ENCODE measurements around the gene HMG20A.
A peak's percentile ranks its signal among the peaks of the same experiment; 100 is the strongest.

HMG20A gene

GRCh38 chr15:77396692-77397091, 24.0 kb upstream of the HMG20A start:
- no peak for ATAC-seq
- TF ChIP-seq ZFP3 (CRISPR knock-in tag; IDR thresholded peaks at IDR 0.05) = no peak
- no peak for TF ChIP-seq PPARA (CRISPR knock-in tag; IDR thresholded peaks at IDR 0.05; ENCODE audit: borderline replicate concordance)
- TF ChIP-seq TCF4 (CRISPR knock-in tag; IDR thresholded peaks at IDR 0.05; ENCODE audit: borderline replicate concordance) = no peak
- TF ChIP-seq TOX (CRISPR knock-in tag; IDR thresholded peaks at IDR 0.05; ENCODE audit: borderline replicate concordance) = no peak
- no peak for TF ChIP-seq CREB5 (CRISPR knock-in tag; IDR thresholded peaks at IDR 0.05; ENCODE audit: low read depth)
- TF ChIP-seq ISL1 (CRISPR knock-in tag; IDR thresholded peaks at IDR 0.05) = no peak
- TF ChIP-seq PATZ1 (CRISPR knock-in tag; IDR thresholded peaks at IDR 0.05; ENCODE audit: borderline replicate concordance) = no peak
- TF ChIP-seq SNAI2 (CRISPR knock-in tag; IDR thresholded peaks at IDR 0.05) = no peak
- TF ChIP-seq RARB (CRISPR knock-in tag; IDR thresholded peaks at IDR 0.05) = no peak
- TF ChIP-seq POU6F1 (CRISPR knock-in tag; IDR thresholded peaks at IDR 0.05; ENCODE audit: borderline replicate concordance, low read depth) = no peak
- no peak for TF ChIP-seq ZNF70 (CRISPR knock-in tag; IDR thresholded peaks at IDR 0.05)
- TF ChIP-seq ZNF565 (CRISPR knock-in tag; conservative IDR thresholded peaks at IDR 0.05; ENCODE audit: low read depth) = no peak
- TF ChIP-seq ARNTL (CRISPR knock-in tag; IDR thresholded peaks at IDR 0.05; ENCODE audit: borderline replicate concordance, low read depth) = no peak
- no peak for TF ChIP-seq CSRNP3 (CRISPR knock-in tag; IDR thresholded peaks at IDR 0.05)
- no peak for TF ChIP-seq ESRRG (CRISPR knock-in tag; IDR thresholded peaks at IDR 0.05)

- TF ChIP-seq ZNF70 (CRISPR knock-in tag; IDR thresholded peaks at IDR 0.05) (no peak), OSR1 (CRISPR knock-in tag; IDR thresholded peaks at IDR 0.05) (no peak), RARB (CRISPR knock-in tag; IDR thresholded peaks at IDR 0.05) (no peak), SNAI2 (CRISPR knock-in tag; IDR thresholded peaks at IDR 0.05) (no peak), TCF4 (CRISPR knock-in tag; IDR thresholded peaks at IDR 0.05; ENCODE audit: borderline replicate concordance) (no peak), ISL1 (CRISPR knock-in tag; IDR thresholded peaks at IDR 0.05) (no peak), CSDC2 (CRISPR knock-in tag; IDR thresholded peaks at IDR 0.05) (no peak), ZNF8 (CRISPR knock-in tag; IDR thresholded peaks at IDR 0.05) (no peak), CREB5 (CRISPR knock-in tag; IDR thresholded peaks at IDR 0.05; ENCODE audit: low read depth) (no peak), BACH2 (CRISPR knock-in tag; IDR thresholded peaks at IDR 0.05; ENCODE audit: borderline replicate concordance) (no peak)
- ATAC-seq = no peak
Measured at GRCh38 chr15:77398927-77399326, 21.8 kb upstream of the HMG20A start.

GRCh38 chr15:77400258-77400657, 20.4 kb upstream of the HMG20A start:
- ATAC-seq = no peak
- TF ChIP-seq ZC3H10 (CRISPR knock-in tag; IDR thresholded peaks at IDR 0.05) (no peak), TCF4 (CRISPR knock-in tag; IDR thresholded peaks at IDR 0.05; ENCODE audit: borderline replicate concordance) (no peak), ZNF8 (CRISPR knock-in tag; IDR thresholded peaks at IDR 0.05) (peak; percentile 95), TOX (CRISPR knock-in tag; IDR thresholded peaks at IDR 0.05; ENCODE audit: borderline replicate concordance) (no peak), ZFP30 (CRISPR knock-in tag; IDR thresholded peaks at IDR 0.05) (no peak), RARB (CRISPR knock-in tag; IDR thresholded peaks at IDR 0.05) (no peak)

All from SK-N-SH treated with all-trans-retinoic acid at 6 μM for 48 hours (cell line).